ENCODE results near the gene NAXD.
"Not testable (repeated sequence)": the region's sequence is repeated elsewhere in the genome, so short reads cannot be mapped to it uniquely, and the experiment has no call there.

Gene NAXD

GRCh38 chr13:110627761-110628476 is 12.6 kb downstream of the NAXD start:
- no peak for DNase-seq (ENCODE audit: low read depth, low spot score)

GRCh38 chr13:110628477-110628793 is 13.1 kb downstream of the NAXD start:
- DNase-seq (ENCODE audit: low read depth, low spot score) = no peak

GRCh38 chr13:110628952-110629701 is 13.8 kb downstream of the NAXD start:
- DNase-seq (ENCODE audit: low read depth, low spot score) = no peak

- DNase-seq (ENCODE audit: low read depth, low spot score) = no peak
Observed at GRCh38 chr13:110629735-110630134, 14.4 kb downstream of the NAXD start.

- DNase-seq (ENCODE audit: low read depth, low spot score) = no peak
Observed at GRCh38 chr13:110630566-110631119, 15.3 kb downstream of the NAXD start.

- not testable (repeated sequence) for DNase-seq (ENCODE audit: low read depth, low spot score)
Observed at GRCh38 chr13:110632255-110632654, 16.9 kb downstream of the NAXD start.

GRCh38 chr13:110633776-110634175 is 18.4 kb downstream of the NAXD start:
- no peak for DNase-seq (ENCODE audit: low read depth, low spot score)

- DNase-seq (ENCODE audit: low read depth, low spot score) = peak; percentile 66
Observed at GRCh38 chr13:110634558-110634957, 19.2 kb downstream of the NAXD start.

- no peak for DNase-seq (ENCODE audit: low read depth, low spot score)
Observed at GRCh38 chr13:110635405-110636002, 20.2 kb downstream of the NAXD start.

- DNase-seq (ENCODE audit: low read depth, low spot score) = no peak
Observed at GRCh38 chr13:110636053-110636475, 20.7 kb downstream of the NAXD start.

GRCh38 chr13:110636701-110637201 is 21.4 kb downstream of the NAXD start:
- DNase-seq (ENCODE audit: low read depth, low spot score) = no peak

- DNase-seq (ENCODE audit: low read depth, low spot score) = no peak
Observed at GRCh38 chr13:110637275-110637674, 21.9 kb downstream of the NAXD start.

- DNase-seq (ENCODE audit: low read depth, low spot score) = no peak
Observed at GRCh38 chr13:110637747-110638146, 22.4 kb downstream of the NAXD start.

- no peak for DNase-seq (ENCODE audit: low read depth, low spot score)
Observed at GRCh38 chr13:110638257-110638656, 22.9 kb downstream of the NAXD start.

- DNase-seq (ENCODE audit: low read depth, low spot score) = no peak
Observed at GRCh38 chr13:110638814-110639806, 23.8 kb downstream of the NAXD start.

- no peak for DNase-seq (ENCODE audit: low read depth, low spot score)
Observed at GRCh38 chr13:110639935-110640334, 24.6 kb downstream of the NAXD start.

- no peak for DNase-seq (ENCODE audit: low read depth, low spot score)
Observed at GRCh38 chr13:110640591-110641029, 25.3 kb downstream of the NAXD start.

GRCh38 chr13:110641055-110642015 is 26.0 kb downstream of the NAXD start:
- no peak for DNase-seq (ENCODE audit: low read depth, low spot score)

- no peak for DNase-seq (ENCODE audit: low read depth, low spot score)
Observed at GRCh38 chr13:110642291-110642981, 27.1 kb downstream of the NAXD start.

All from smooth muscle cell of the brain vasculature (primary cell).